Osteocyte (in vitro differentiated cells): ENCODE measurements around the gene C1QTNF6. TPM values are rescaled to one million over a fixed set of nuclear protein-coding genes. Genes with fewer than 3 reads are reported as not detected.

Source experiments
- DNase-seq: peaks from one replicate; pipeline ENCODE4 v3.0.0; 2021; ENCODE audit warnings: mixed read lengths; ENCODE audit not compliant: unreplicated experiment; ENCODE audit errors: extremely low spot score
- H3K27ac Mint-ChIP-seq: one replicate; pipeline ENCODE4 v1.8.0; 2021; ENCODE audit warnings: mild to moderate bottlenecking, mixed read lengths; ENCODE audit not compliant: unreplicated experiment
- H3K27me3 Mint-ChIP-seq: one replicate; pipeline ENCODE4 v1.8.0; 2021; ENCODE audit warnings: mixed read lengths; ENCODE audit not compliant: unreplicated experiment
- H3K36me3 Mint-ChIP-seq: one replicate; pipeline ENCODE4 v1.8.0; 2021; ENCODE audit warnings: mixed read lengths; ENCODE audit not compliant: unreplicated experiment
- H3K4me1 Mint-ChIP-seq: one replicate; pipeline ENCODE4 v1.8.0; 2021; ENCODE audit warnings: mixed read lengths; ENCODE audit not compliant: unreplicated experiment
- H3K4me3 Mint-ChIP-seq: one replicate; pipeline ENCODE4 v1.8.0; 2021; ENCODE audit warnings: mild to moderate bottlenecking, moderate library complexity, mixed read lengths; ENCODE audit not compliant: unreplicated experiment
- H3K9me3 Mint-ChIP-seq: one replicate; pipeline ENCODE4 v1.8.0; 2021; ENCODE audit warnings: mixed read lengths; ENCODE audit not compliant: unreplicated experiment
- total RNA-seq: library from RNA; stranded (reverse); gene quantifications from 2 replicates; pipeline ENCODE4 v1.2.1, GENCODE V29; 2021
- TF ChIP-seq, protein P1 (sequence below): fragments of 200-600 bp; sonication (generic); IDR thresholded peaks from 2 replicates; pipeline ENCODE4 v1.5.0; 2021; ENCODE audit warnings: antibody characterized with exemption, mild to moderate bottlenecking, moderate library complexity

C1QTNF6 gene
- total RNA-seq, 1 donor from 2014 or later: 36.4 TPM

DNA sequence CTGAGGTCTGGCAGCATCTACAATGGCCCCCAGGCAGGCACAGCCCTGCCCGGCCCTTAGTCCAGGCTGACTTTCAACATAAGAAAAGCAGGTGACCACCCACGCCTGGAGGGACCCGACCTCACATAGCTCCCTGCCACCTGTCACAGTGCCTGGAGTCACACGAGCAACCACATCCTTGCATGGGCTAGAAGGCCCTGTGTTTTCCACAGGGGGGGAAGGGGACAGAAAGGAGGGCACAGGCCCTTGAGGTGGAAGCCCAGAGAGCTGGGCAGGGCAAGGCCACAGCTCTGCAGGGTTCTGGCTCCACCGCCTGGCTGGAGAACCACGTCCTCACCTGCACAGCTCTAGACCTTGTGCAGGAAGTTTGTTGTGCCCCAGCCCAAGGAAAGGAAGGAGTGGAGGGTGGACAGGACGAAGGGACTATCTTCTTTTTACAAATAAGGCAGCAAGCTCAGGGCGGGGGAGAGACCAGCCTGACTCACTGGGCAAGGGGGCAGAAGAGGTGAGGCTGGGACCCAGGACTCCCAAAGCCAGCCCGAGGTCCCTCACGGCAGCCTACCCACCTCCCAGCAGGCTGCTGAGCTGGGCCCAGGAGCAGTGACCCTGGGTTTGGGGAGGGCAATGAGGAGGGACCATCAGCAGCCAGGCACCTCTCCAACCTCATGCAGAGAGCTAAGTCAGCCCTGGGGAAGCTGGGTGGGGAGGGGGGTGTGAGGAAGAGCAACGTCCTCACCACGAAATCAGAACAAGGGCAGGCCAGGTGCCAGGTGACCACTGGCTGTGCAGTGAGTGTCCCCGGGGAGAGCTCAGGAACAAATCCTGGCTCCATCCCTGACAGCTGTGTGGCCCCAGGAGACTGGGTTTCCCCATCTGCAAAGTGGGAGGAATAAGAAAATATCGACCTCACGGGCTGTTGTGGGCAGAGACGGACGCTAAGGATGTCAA, 4.3 kb downstream of the C1QTNF6 start:
- Mint-ChIP-seq H3K9me3 (no peaks in the 10 kb centered on the region), H3K4me3 (no peak overlapping the region), H3K36me3 (peaks cover 8% of the 10 kb centered on the region), H3K27me3 (no peaks in the 10 kb centered on the region), H3K27ac (no peak overlapping the region), H3K4me1 (peaks cover 30% of the 10 kb centered on the region)
- no peak for DNase-seq
- TF ChIP-seq, protein P1, sequence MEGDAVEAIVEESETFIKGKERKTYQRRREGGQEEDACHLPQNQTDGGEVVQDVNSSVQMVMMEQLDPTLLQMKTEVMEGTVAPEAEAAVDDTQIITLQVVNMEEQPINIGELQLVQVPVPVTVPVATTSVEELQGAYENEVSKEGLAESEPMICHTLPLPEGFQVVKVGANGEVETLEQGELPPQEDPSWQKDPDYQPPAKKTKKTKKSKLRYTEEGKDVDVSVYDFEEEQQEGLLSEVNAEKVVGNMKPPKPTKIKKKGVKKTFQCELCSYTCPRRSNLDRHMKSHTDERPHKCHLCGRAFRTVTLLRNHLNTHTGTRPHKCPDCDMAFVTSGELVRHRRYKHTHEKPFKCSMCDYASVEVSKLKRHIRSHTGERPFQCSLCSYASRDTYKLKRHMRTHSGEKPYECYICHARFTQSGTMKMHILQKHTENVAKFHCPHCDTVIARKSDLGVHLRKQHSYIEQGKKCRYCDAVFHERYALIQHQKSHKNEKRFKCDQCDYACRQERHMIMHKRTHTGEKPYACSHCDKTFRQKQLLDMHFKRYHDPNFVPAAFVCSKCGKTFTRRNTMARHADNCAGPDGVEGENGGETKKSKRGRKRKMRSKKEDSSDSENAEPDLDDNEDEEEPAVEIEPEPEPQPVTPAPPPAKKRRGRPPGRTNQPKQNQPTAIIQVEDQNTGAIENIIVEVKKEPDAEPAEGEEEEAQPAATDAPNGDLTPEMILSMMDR: no peak

- H3K4me1 Mint-ChIP-seq: peaks cover 30% of the 10 kb centered on the region
- TF ChIP-seq, protein P1: no peak
- H3K27me3 Mint-ChIP-seq: no peaks in the 10 kb centered on the region
- H3K36me3 Mint-ChIP-seq: peaks cover 8% of the 10 kb centered on the region
- H3K4me3 Mint-ChIP-seq: no peak overlapping the region
- no peak for DNase-seq
- H3K27ac Mint-ChIP-seq: no peak overlapping the region
- H3K9me3 Mint-ChIP-seq: no peaks in the 10 kb centered on the region
These were observed 5.2 kb downstream of the C1QTNF6 start for GRCh38 chr22:37182949-37183245.

DNA sequence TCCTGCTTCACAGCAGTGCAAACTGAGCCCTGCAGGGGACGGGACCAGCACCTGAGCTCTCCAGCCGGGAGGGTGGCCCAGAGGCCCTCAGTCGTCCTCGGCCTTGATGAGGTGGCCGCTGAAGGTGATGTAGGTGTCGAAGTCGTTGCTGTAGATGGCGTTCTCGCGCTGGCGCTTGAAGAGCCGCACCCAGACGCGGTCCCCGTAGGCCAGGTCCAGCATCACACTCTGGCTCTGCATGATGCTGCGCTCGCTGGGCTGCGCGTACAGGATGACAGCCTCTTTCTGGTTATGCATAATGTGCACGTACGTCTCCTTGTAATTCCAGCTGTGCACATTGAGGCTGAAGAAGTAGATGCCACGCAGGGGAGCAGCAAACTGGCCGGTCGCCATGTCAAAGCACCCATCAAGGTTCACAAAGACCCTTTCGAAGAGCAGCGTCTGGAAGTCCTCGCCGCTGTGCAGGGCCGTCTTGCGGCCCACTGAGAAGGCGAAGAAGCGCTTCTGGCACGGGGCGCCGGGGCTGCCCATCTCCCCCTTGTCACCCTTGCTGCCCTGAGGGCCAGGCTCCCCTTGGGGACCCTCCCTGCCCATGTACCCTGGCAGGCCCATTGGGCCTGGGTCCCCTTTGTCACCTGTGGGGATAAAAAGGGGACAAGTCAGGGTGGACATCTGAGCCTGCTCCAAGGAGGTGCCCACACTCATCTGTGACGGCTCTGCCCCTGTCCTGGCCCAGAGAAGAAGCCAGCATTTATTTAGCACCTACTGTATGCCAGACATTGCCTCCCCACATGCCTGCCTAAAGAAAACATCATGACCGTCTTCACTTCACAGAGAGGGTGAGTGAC, 5.7 kb downstream of the C1QTNF6 start:
- peaks cover 8% of the 10 kb centered on the region for H3K36me3 Mint-ChIP-seq
- TF ChIP-seq, protein P1: no peak
- DNase-seq: no peak

DNA sequence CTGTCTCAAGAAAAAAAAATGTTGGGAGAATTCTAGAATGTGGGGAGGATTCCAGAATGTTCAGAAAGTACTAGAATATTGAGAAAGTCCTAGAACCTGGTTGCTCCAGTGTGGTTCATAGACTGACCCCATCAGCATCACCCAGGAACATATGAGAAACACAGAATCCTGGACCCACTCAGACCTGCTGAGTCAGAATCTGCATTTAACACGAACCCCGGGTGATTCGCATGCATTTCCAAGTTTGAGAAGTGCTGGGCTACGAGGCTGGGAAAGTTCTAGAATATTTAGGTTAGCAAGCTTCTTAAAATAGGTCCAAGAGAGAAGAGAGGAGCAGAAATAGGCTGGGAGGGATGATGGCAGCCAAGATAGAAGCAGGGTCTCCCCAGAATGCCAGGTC, 6.4 kb downstream of the C1QTNF6 start:
- no peak for DNase-seq
- Mint-ChIP-seq H3K9me3 (no peaks in the 10 kb centered on the region), H3K4me3 (no peak overlapping the region), H3K27me3 (no peaks in the 10 kb centered on the region), H3K4me1 (peaks cover 28% of the 10 kb centered on the region), H3K27ac (no peak overlapping the region), H3K36me3 (peaks cover 8% of the 10 kb centered on the region)
- TF ChIP-seq, protein P1: no peak

More for the DNA sequence above, 5.7 kb downstream of the C1QTNF6 start:
- Mint-ChIP-seq H3K27ac (no peak overlapping the region), H3K4me3 (no peak overlapping the region), H3K4me1 (peaks cover 30% of the 10 kb centered on the region), H3K9me3 (no peaks in the 10 kb centered on the region), H3K27me3 (no peaks in the 10 kb centered on the region)
